Measurements from ENCODE around the gene ASB18. TPM values are rescaled to one million over a fixed set of nuclear protein-coding genes. Genes with fewer than 3 reads are reported as not detected.

The ASB18 gene
- total RNA-seq, 1 experiment from 2014 or later, result not detected

- Mint-ChIP-seq H3K36me3 (no peaks in the 10 kb centered on the region), H3K9me3 (0 out of 2 replicates have a peak, but pooled peaks cover 3% of the 10 kb centered on the region), H3K4me1 (peaks cover 8% of the 10 kb centered on the region; the same call in 1 of the 2 replicates), H3K27me3 (ENCODE audit: low read depth) (no peaks in the 10 kb centered on the region), H3K4me3 (no peak overlapping the region), H3K27ac (no peak overlapping the region)
- TF ChIP-seq SMAD4 (CRISPR knock-in tag; IDR thresholded peaks at IDR 0.05) (no peak), ESRRA (CRISPR knock-in tag; IDR thresholded peaks at IDR 0.05; ENCODE audit: borderline replicate concordance) (no peak), ZBTB43 (CRISPR knock-in tag; IDR thresholded peaks at IDR 0.05) (no peak), ZNF532 (CRISPR knock-in tag; IDR thresholded peaks at IDR 0.05; ENCODE audit: borderline replicate concordance) (no peak), ZNF263 (CRISPR knock-in tag; IDR thresholded peaks at IDR 0.05; ENCODE audit: low read depth) (no peak), ZNF396 (CRISPR knock-in tag; IDR thresholded peaks at IDR 0.05; ENCODE audit: borderline replicate concordance) (no peak), ATF1 (CRISPR knock-in tag; IDR thresholded peaks at IDR 0.05) (no peak), KAT7 (CRISPR knock-in tag; IDR thresholded peaks at IDR 0.05; ENCODE audit: borderline replicate concordance) (no peak), SOX15 (CRISPR knock-in tag; IDR thresholded peaks at IDR 0.05) (no peak), ZNF232 (CRISPR knock-in tag; IDR thresholded peaks at IDR 0.05) (no peak), TEAD4 (CRISPR knock-in tag; IDR thresholded peaks at IDR 0.05) (no peak), ZNF416 (CRISPR knock-in tag; IDR thresholded peaks at IDR 0.05) (no peak), NR1H2 (CRISPR knock-in tag; IDR thresholded peaks at IDR 0.05) (no peak)
- TF ChIP-seq, protein P1, sequence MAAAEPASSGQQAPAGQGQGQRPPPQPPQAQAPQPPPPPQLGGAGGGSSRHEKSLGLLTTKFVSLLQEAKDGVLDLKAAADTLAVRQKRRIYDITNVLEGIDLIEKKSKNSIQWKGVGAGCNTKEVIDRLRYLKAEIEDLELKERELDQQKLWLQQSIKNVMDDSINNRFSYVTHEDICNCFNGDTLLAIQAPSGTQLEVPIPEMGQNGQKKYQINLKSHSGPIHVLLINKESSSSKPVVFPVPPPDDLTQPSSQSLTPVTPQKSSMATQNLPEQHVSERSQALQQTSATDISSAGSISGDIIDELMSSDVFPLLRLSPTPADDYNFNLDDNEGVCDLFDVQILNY (CRISPR knock-in tag; IDR thresholded peaks at IDR 0.05), result no peak
- TF ChIP-seq, protein P2, sequence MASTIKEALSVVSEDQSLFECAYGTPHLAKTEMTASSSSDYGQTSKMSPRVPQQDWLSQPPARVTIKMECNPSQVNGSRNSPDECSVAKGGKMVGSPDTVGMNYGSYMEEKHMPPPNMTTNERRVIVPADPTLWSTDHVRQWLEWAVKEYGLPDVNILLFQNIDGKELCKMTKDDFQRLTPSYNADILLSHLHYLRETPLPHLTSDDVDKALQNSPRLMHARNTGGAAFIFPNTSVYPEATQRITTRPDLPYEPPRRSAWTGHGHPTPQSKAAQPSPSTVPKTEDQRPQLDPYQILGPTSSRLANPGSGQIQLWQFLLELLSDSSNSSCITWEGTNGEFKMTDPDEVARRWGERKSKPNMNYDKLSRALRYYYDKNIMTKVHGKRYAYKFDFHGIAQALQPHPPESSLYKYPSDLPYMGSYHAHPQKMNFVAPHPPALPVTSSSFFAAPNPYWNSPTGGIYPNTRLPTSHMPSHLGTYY (CRISPR knock-in tag; IDR thresholded peaks at IDR 0.05), result no peak
- TF ChIP-seq, protein P3, sequence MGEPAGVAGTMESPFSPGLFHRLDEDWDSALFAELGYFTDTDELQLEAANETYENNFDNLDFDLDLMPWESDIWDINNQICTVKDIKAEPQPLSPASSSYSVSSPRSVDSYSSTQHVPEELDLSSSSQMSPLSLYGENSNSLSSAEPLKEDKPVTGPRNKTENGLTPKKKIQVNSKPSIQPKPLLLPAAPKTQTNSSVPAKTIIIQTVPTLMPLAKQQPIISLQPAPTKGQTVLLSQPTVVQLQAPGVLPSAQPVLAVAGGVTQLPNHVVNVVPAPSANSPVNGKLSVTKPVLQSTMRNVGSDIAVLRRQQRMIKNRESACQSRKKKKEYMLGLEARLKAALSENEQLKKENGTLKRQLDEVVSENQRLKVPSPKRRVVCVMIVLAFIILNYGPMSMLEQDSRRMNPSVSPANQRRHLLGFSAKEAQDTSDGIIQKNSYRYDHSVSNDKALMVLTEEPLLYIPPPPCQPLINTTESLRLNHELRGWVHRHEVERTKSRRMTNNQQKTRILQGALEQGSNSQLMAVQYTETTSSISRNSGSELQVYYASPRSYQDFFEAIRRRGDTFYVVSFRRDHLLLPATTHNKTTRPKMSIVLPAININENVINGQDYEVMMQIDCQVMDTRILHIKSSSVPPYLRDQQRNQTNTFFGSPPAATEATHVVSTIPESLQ (CRISPR knock-in tag; IDR thresholded peaks at IDR 0.05), result no peak
- TF ChIP-seq, protein P4, sequence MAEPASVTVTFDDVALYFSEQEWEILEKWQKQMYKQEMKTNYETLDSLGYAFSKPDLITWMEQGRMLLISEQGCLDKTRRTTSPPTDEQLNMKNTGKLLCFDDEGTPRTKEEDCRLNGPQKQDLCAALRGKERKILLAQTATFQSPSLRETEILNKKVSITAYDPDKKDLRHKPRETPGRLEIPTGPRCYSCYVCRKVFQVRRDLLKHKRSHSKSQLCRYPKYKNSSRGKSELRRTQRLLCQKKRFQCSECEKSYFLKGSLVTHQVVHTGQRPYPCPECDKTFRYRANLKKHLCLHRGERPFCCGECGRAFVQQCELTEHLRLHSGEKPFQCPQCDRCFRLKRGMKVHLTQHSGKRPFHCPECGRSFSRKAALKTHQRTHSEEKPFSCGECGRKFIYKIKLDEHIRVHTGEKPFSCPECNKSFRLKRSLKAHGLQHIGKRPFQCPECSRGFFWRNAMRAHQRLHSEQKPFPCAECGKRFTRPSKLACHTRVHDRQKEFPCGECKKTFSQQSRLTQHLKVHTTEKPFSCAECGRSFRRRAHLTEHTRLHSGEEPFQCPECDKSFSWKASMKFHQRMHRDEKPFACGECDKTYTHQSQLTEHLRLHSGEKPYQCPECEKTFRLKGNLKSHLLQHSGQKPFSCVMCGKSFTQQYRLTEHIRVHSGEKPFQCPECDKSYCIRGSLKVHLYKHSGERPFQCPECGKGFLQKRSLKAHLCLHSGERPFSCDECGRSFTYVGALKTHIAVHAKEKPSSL (CRISPR knock-in tag; conservative IDR thresholded peaks at IDR 0.05), result no peak
- TF ChIP-seq, protein P5, sequence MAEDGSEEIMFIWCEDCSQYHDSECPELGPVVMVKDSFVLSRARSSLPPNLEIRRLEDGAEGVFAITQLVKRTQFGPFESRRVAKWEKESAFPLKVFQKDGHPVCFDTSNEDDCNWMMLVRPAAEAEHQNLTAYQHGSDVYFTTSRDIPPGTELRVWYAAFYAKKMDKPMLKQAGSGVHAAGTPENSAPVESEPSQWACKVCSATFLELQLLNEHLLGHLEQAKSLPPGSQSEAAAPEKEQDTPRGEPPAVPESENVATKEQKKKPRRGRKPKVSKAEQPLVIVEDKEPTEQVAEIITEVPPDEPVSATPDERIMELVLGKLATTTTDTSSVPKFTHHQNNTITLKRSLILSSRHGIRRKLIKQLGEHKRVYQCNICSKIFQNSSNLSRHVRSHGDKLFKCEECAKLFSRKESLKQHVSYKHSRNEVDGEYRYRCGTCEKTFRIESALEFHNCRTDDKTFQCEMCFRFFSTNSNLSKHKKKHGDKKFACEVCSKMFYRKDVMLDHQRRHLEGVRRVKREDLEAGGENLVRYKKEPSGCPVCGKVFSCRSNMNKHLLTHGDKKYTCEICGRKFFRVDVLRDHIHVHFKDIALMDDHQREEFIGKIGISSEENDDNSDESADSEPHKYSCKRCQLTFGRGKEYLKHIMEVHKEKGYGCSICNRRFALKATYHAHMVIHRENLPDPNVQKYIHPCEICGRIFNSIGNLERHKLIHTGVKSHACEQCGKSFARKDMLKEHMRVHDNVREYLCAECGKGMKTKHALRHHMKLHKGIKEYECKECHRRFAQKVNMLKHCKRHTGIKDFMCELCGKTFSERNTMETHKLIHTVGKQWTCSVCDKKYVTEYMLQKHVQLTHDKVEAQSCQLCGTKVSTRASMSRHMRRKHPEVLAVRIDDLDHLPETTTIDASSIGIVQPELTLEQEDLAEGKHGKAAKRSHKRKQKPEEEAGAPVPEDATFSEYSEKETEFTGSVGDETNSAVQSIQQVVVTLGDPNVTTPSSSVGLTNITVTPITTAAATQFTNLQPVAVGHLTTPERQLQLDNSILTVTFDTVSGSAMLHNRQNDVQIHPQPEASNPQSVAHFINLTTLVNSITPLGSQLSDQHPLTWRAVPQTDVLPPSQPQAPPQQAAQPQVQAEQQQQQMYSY (CRISPR knock-in tag; IDR thresholded peaks at IDR 0.05), result no peak
- TF ChIP-seq, protein P6, sequence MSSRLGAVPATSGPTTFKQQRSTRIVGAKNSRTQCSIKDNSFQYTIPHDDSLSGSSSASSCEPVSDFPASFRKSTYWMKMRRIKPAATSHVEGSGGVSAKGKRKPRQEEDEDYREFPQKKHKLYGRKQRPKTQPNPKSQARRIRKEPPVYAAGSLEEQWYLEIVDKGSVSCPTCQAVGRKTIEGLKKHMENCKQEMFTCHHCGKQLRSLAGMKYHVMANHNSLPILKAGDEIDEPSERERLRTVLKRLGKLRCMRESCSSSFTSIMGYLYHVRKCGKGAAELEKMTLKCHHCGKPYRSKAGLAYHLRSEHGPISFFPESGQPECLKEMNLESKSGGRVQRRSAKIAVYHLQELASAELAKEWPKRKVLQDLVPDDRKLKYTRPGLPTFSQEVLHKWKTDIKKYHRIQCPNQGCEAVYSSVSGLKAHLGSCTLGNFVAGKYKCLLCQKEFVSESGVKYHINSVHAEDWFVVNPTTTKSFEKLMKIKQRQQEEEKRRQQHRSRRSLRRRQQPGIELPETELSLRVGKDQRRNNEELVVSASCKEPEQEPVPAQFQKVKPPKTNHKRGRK (CRISPR knock-in tag; IDR thresholded peaks at IDR 0.05; ENCODE audit: borderline replicate concordance), result no peak
- CTCF ChIA-PET, result interaction anchor here (1.0 to 2.7 kb wide), 3 partner anchors 13 to 417 kb away, joined by 3 to 13 read pairs (median 7); no protein-coding TSS in a partner anchor
- POLR2A ChIA-PET, result no interaction called here
- DNase-seq (ENCODE audit: low spot score) (no peak), ATAC-seq (no peak)
Measured at GRCh38 chr2:236196366-236196765, 67.8 kb downstream of the ASB18 start.

All from WTC11 (cell line).